ENCODE measurements around the gene SYNE4.

GRCh38 chr19:35995048-35995993, 13.3 kb downstream of the SYNE4 start, which contains the start of gene SDHAF1:
- TF ChIP-seq CTCF (IDR thresholded peaks at IDR 0.05 in 4 of 5, conservative IDR thresholded peaks at IDR 0.05 in 1 of 5) (no peak), POLR2A (IDR thresholded peaks at IDR 0.05) (peak in 1 of 2 donors; percentile 73)
